ENCODE data around the gene CCL13. TPM values are rescaled to one million over a fixed set of nuclear protein-coding genes. Genes with fewer than 3 reads are reported as not detected.

The CCL13 gene
- total RNA-seq, 4 donors from 2014 or later: 1.8 to 15.0 (median 2.3) TPM; not detected in 1

GRCh38 chr17:34393401-34393800 lies 37.1 kb downstream of the CCL13 start:
- no peak for TF ChIP-seq CTCF (IDR thresholded peaks at IDR 0.05; ENCODE audit: low read depth)

DNA sequence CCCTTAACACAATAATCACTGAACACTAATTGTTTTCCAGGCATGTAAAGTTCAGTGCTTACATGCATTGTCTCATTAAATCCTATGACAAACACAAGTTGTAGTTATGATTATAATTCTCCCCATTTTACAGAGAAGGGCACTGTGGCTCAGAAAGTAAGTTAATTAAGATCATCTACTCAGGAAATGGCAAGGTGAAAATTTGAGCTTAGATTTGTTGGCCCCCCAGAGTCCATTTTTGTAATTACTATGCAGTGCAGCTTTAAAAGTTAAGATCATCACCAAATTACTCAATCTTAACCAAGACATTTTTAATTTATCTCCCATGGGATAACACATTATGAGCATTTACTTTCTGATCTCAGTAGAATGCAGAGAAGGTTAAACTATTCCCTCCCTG lies 41.0 kb downstream of the CCL13 start:
- no peak for TF ChIP-seq CTCF (IDR thresholded peaks at IDR 0.05; ENCODE audit: low read depth)

GRCh38 chr17:34398990-34399389 lies 42.7 kb downstream of the CCL13 start:
- TF ChIP-seq CTCF (IDR thresholded peaks at IDR 0.05; ENCODE audit: low read depth): no peak

- no peak for TF ChIP-seq CTCF (IDR thresholded peaks at IDR 0.05; ENCODE audit: low read depth)
Measured at GRCh38 chr17:34399725-34400124, 43.4 kb downstream of the CCL13 start.

- no peak for TF ChIP-seq CTCF (IDR thresholded peaks at IDR 0.05; ENCODE audit: low read depth)
Measured at GRCh38 chr17:34400301-34400931, 44.1 kb downstream of the CCL13 start.

GRCh38 chr17:34401165-34401564 lies 44.9 kb downstream of the CCL13 start:
- TF ChIP-seq CTCF (IDR thresholded peaks at IDR 0.05; ENCODE audit: low read depth): no peak

GRCh38 chr17:34403006-34403405 lies 46.7 kb downstream of the CCL13 start:
- TF ChIP-seq CTCF (IDR thresholded peaks at IDR 0.05; ENCODE audit: low read depth): no peak

Data from subcutaneous adipose tissue (tissue), 4 donors.